ENCODE data around the gene ITGB7. TPM values are rescaled to one million over a fixed set of nuclear protein-coding genes. Genes with fewer than 3 reads are reported as not detected.
A peak's percentile ranks its signal among the peaks of the same experiment; 100 is the strongest.

The ITGB7 gene
- total and polyA plus RNA-seq, 2 donors (not counting 3 experiments of a cell fraction or from before 2014, with no cell fraction given): 0.17 TPM; not detected in 1

DNA sequence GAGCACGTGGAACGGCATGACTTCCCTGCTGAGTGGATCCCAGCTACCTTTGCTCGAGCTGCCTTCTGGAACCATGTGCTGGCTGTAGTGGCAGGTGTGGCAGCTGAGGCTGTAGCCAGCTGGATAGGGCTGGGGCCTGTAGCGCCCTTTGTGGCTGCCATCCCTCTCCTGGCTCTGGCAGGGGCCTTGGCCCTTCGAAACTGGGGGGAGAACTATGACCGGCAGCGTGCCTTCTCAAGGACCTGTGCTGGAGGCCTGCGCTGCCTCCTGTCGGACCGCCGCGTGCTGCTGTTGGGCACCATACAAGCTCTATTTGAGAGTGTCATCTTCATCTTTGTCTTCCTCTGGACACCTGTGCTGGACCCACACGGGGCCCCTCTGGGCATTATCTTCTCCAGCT is 46.2 kb upstream of the ITGB7 start:
- no peak for DNase-seq (ENCODE audit: low read depth, low spot score)
- H4K20me1 ChIP-seq (replicated peaks; ENCODE audit: control insufficient read depth, extremely low read depth, insufficient read depth, low read length): no peaks in the 10 kb centered on the region
- FAIRE-seq: no peak
- CTCF ChIA-PET: interaction anchor here (1.9 to 3.9 kb wide), 2 partner anchors 15 to 39 kb away, joined by 4 to 54 read pairs; partner anchors contain the start of gene ESPL1
- no TSS peak for BruUV-seq (replicated peaks)
- no peak overlapping the region for H3K4me3 ChIP-seq (replicated peaks in 1 of 3; ENCODE audit: insufficient read depth in 1 of 3, low read depth in 1 of 3, low read length in 3 of 3)
- H2AFZ ChIP-seq (ENCODE audit: low read depth, low read length): no peak overlapping the region
- POLR2A ChIA-PET: interaction anchor here (0.5 kb wide), 1 partner anchor 187 kb away, joined by 6 read pairs; no protein-coding TSS in a partner anchor
- H3K4me1 ChIP-seq (ENCODE audit: control insufficient read depth, extremely low read depth, insufficient read depth, low read length): peaks cover 14% of the 10 kb centered on the region
- no peak overlapping the region for H3K9ac ChIP-seq (replicated peaks; ENCODE audit: extremely low read depth, insufficient read depth, low read length)
- peak overlapping the region; percentile 76 for H3K4me2 ChIP-seq (ENCODE audit: insufficient read depth, low read length)
- no peaks in the 10 kb centered on the region for H3K9me3 ChIP-seq (replicated peaks; ENCODE audit: control insufficient read depth, insufficient read depth, low read length)
- TF ChIP-seq EZH2 (IDR thresholded peaks at IDR 0.05; ENCODE audit: borderline replicate concordance, low read depth, low read length, severe bottlenecking) (no peak), MYC (IDR thresholded peaks at IDR 0.05; ENCODE audit: low read depth, low read length) (no peak)
- H3K27me3 ChIP-seq (ENCODE audit: control insufficient read depth in 2 of 2, insufficient read depth in 2 of 2, low read length in 2 of 2): no peaks in the 10 kb centered on the region
- intact Hi-C loops (cut with micrococcal nuclease): loop anchor here (2.0 kb wide), 1 partner anchor 16 kb away; the partner anchor contains the start of gene ESPL1
- H3K9me1 ChIP-seq (replicated peaks; ENCODE audit: control insufficient read depth, extremely low read depth, insufficient read depth, low read length): no peaks in the 10 kb centered on the region
- no peak overlapping the region for H3K27ac ChIP-seq (ENCODE audit: insufficient read depth, low read depth, low read length)
- H3K79me2 ChIP-seq (ENCODE audit: control insufficient read depth, insufficient read depth, low read length): peaks cover 16% of the 10 kb centered on the region
- peaks cover 2 to 6% of the 10 kb centered on the region in 2 experiments for H3K36me3 ChIP-seq (ENCODE audit: control insufficient read depth in 2 of 2, extremely low read depth in 1 of 2, insufficient read depth in 2 of 2, low read length in 2 of 2)
- dilution Hi-C loops (cut with MboI; ENCODE audit: extremely low pct_ligation_motif_present, low sequenced_read_pairs): no loop called here

GRCh38 chr12:53252349-53252916 is 45.4 kb upstream of the ITGB7 start:
- DNase-seq (ENCODE audit: low read depth, low spot score): no peak
- peaks cover 14% of the 10 kb centered on the region for H3K4me1 ChIP-seq (ENCODE audit: control insufficient read depth, extremely low read depth, insufficient read depth, low read length)
- H3K9ac ChIP-seq (replicated peaks; ENCODE audit: extremely low read depth, insufficient read depth, low read length): peak overlapping the region; percentile 77
- TF ChIP-seq EZH2 (IDR thresholded peaks at IDR 0.05; ENCODE audit: borderline replicate concordance, low read depth, low read length, severe bottlenecking) (no peak), CTCF (IDR thresholded peaks at IDR 0.05; ENCODE audit: extremely low read depth in 1 of 2, insufficient read depth in 1 of 2, low read depth in 1 of 2, low read length in 2 of 2) (no peak), JUN (IDR thresholded peaks at IDR 0.05; ENCODE audit: borderline replicate concordance, insufficient read depth, insufficient read length, low read depth) (no peak), POLR2AphosphoS5 (IDR thresholded peaks at IDR 0.05; ENCODE audit: insufficient read depth, low read depth, low read length) (no peak), FOS (IDR thresholded peaks at IDR 0.05; ENCODE audit: borderline replicate concordance, insufficient read depth, low read length) (no peak), POLR2A (IDR thresholded peaks at IDR 0.05; ENCODE audit: low read depth, low read length) (no peak), GATA2 (IDR thresholded peaks at IDR 0.05; ENCODE audit: insufficient read depth, insufficient read length, low read depth, low read length) (no peak), MYC (IDR thresholded peaks at IDR 0.05; ENCODE audit: low read depth, low read length) (no peak)
- TF ChIP-seq, protein P1, sequence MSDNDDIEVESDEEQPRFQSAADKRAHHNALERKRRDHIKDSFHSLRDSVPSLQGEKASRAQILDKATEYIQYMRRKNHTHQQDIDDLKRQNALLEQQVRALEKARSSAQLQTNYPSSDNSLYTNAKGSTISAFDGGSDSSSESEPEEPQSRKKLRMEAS (IDR thresholded peaks at IDR 0.05; ENCODE audit: insufficient read depth, insufficient read length): no peak
- peaks cover 2 to 6% of the 10 kb centered on the region in 2 experiments for H3K36me3 ChIP-seq (ENCODE audit: control insufficient read depth in 2 of 2, extremely low read depth in 1 of 2, insufficient read depth in 2 of 2, low read length in 2 of 2)
- H3K4me3 ChIP-seq (replicated peaks in 1 of 3; ENCODE audit: insufficient read depth in 1 of 3, low read depth in 1 of 3, low read length in 3 of 3): peak overlapping the region; percentile 78 to 97 (median 84)
- FAIRE-seq: peak; percentile 65
- BruUV-seq (replicated peaks): no TSS peak
- CTCF ChIA-PET: interaction anchor here (0.6 to 3.9 kb wide), 5 partner anchors 9 to 38 kb away, joined by 3 to 54 read pairs (median 3); partner anchors contain the start of gene ESPL1
- H3K4me2 ChIP-seq (ENCODE audit: insufficient read depth, low read length): peak overlapping the region; percentile 76
- intact Hi-C loops (cut with micrococcal nuclease): loop anchor here (1.0 to 2.0 kb wide), 2 partner anchors 16 to 31 kb away; partner anchors contain the start of gene ESPL1
- H3K27ac ChIP-seq (ENCODE audit: insufficient read depth, low read depth, low read length): peak overlapping the region; percentile 40
- no peaks in the 10 kb centered on the region for H3K9me1 ChIP-seq (replicated peaks; ENCODE audit: control insufficient read depth, extremely low read depth, insufficient read depth, low read length)
- peaks cover 16% of the 10 kb centered on the region for H3K79me2 ChIP-seq (ENCODE audit: control insufficient read depth, insufficient read depth, low read length)
- H3K27me3 ChIP-seq (ENCODE audit: control insufficient read depth in 2 of 2, insufficient read depth in 2 of 2, low read length in 2 of 2): no peaks in the 10 kb centered on the region
- no peaks in the 10 kb centered on the region for H3K9me3 ChIP-seq (replicated peaks; ENCODE audit: control insufficient read depth, insufficient read depth, low read length)
- POLR2A ChIA-PET: interaction anchor here (0.5 kb wide), 2 partner anchors 186 to 188 kb away, joined by 6 to 7 read pairs; no protein-coding TSS in a partner anchor
- no peaks in the 10 kb centered on the region for H4K20me1 ChIP-seq (replicated peaks; ENCODE audit: control insufficient read depth, extremely low read depth, insufficient read depth, low read length)
- H2AFZ ChIP-seq (ENCODE audit: low read depth, low read length): peak overlapping the region; percentile 95
- dilution Hi-C loops (cut with MboI; ENCODE audit: extremely low pct_ligation_motif_present, low sequenced_read_pairs): no loop called here

All from endothelial cell of umbilical vein (primary cell).